Stimulated activated CD8-positive, alpha-beta memory T cell treated with anti-CD3 and anti-CD28 coated beads, Interleukin-12 subunit alpha, Interleukin-12 subunit beta, amount 100 ng/mL, for 24 hours (primary cell): ENCODE measurements around the gene DR1.
"Not testable (repeated sequence)": the region's sequence is repeated elsewhere in the genome, so short reads cannot be mapped to it uniquely, and the experiment has no call there.

ENCODE experiments used
- DNase-seq: peaks from one replicate; pipeline ENCODE4 v3.0.0-alpha.2; 2020; ENCODE audit errors: extremely low read depth

Gene DR1

GRCh38 chr1:93386268-93386667 lies 40.6 kb downstream of the DR1 start:
- DNase-seq: not testable (repeated sequence)

GRCh38 chr1:93394514-93394913 lies 48.8 kb downstream of the DR1 start:
- no peak for DNase-seq

- no peak for DNase-seq
Observed at GRCh38 chr1:93395195-93395594, 49.5 kb downstream of the DR1 start.

GRCh38 chr1:93399781-93400180 lies 54.1 kb downstream of the DR1 start:
- DNase-seq: no peak

GRCh38 chr1:93408203-93408602 lies 62.5 kb downstream of the DR1 start:
- DNase-seq: no peak

GRCh38 chr1:93411000-93411399 lies 65.3 kb downstream of the DR1 start:
- DNase-seq: no peak

GRCh38 chr1:93414749-93415148 lies 69.0 kb downstream of the DR1 start:
- DNase-seq: no peak

GRCh38 chr1:93415296-93415695 lies 69.6 kb downstream of the DR1 start:
- no peak for DNase-seq

- DNase-seq: no peak
Observed at GRCh38 chr1:93416183-93416582, 70.5 kb downstream of the DR1 start.
